Measurements from ENCODE around the gene SUPT6H. TPM values are rescaled to one million over a fixed set of nuclear protein-coding genes. Genes with fewer than 3 reads are reported as not detected.
"Not testable (repeated sequence)": the region's sequence is repeated elsewhere in the genome, so short reads cannot be mapped to it uniquely, and the experiment has no call there.

SUPT6H gene
- total RNA-seq, 2 experiments from 2014 or later = 59.4 to 65.9 TPM

DNA sequence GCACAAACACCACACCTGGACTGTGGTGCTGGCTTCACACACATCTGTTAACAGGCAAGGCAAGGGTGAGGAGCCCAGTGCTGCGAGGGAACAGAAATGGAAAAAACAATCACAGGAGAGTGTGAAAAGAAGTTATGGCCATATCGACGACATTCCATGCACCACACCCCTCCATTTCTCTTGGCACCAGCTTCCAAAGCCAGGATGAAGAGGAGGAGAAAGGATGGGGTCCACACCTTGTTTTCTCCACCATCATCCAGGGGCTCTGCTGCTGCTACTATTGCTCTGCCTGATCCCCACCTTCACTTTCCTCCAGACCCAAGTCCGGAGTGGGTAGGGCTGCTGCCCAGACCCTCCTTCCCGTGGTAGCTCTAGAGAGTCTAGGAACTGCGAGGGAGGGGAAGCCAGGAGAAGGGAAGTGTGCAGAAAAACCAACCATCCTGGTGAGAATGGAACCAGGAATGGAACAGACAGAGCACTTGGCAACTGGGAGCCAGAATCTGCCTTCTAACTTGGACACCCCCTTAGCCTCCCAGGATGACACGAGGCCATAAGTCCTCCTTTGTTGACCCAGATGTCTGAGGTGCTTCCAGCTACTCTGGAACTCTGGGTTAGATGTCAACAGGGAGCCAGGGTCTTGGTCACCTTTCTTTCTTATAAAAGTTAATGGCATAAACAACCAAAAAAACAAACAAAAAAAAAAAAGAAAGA, 50.9 kb downstream of the SUPT6H start:
- intact Hi-C loops (cut with micrococcal nuclease) = no loop called here
- POLR2A ChIA-PET = interaction anchor here (0.6 to 2.6 kb wide), 4 partner anchors 7 to 195 kb away, joined by 3 to 35 read pairs (median 14); partner anchors contain the start of genes RPL23A, SDF2 and SUPT6H
- DNase-seq = no peak
- Mint-ChIP-seq H3K4me3 (peak overlapping the region; percentile 73), H3K4me1 (ENCODE audit: low read depth) (peaks cover 23% of the 10 kb centered on the region), H3K27ac (peak overlapping the region; percentile 4), H3K27me3 (peaks cover 16% of the 10 kb centered on the region), H3K9me3 (no peaks in the 10 kb centered on the region), H3K36me3 (no peaks in the 10 kb centered on the region)
- CTCF ChIA-PET = interaction anchor here (1.0 to 4.0 kb wide), 4 partner anchors 14 to 241 kb away, joined by 3 to 23 read pairs (median 8); partner anchors contain the start of gene TLCD1

DNA sequence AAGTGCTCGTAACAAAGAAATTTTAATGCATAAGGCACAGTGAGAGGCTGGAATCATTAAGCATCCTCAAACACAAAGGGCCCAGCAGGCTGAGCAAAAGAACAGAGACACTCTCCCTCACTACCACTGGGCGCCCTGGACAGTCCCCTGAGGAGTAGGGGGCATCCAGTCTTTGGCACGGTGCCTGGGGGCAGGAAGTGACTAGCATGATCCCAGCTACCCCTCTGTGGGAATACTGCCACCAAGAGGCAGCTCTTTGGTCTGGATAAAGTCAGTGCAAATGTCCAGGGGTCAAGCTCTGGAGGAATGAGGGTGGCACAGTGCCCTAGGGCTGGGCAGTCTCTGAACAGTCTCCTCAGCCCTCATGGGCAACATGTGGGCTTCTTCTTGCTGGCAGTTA, 52.3 kb downstream of the SUPT6H start:
- intact Hi-C loops (cut with micrococcal nuclease) = no loop called here
- Mint-ChIP-seq H3K4me1 (ENCODE audit: low read depth) (peaks cover 34% of the 10 kb centered on the region), H3K4me3 (no peak overlapping the region), H3K36me3 (peaks cover under 1% of the 10 kb centered on the region), H3K27me3 (peaks cover 16% of the 10 kb centered on the region), H3K9me3 (no peaks in the 10 kb centered on the region), H3K27ac (no peak overlapping the region)
- POLR2A ChIA-PET = interaction anchor here (1.4 kb wide), 1 partner anchor 69 kb away, joined by 3 read pairs; the partner anchor contains the start of gene BLTP2
- CTCF ChIA-PET = no interaction called here
- no peak for DNase-seq

DNA sequence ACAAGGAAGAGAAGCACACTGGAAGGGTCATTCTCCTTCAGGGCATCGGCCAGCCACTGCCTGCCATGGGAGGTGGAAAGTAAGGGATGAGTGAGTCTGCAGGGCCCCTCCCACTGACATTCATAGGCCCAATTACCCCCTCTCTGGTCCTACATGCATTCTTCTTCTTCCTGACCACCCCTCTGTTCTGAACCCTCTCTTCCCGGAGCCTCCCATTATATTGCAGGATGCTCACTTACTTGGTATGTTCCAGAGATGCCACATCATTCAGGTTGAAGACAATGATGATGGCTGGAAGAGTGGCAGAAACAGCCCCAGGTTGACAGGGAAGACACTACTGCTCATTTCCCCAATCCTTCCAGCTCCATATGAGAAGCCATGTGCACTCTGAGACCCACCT, 53.2 kb downstream of the SUPT6H start:
- ChIA-PET CTCF (no interaction called here), POLR2A (interaction anchor here (1.4 to 1.5 kb wide), 2 partner anchors 54 to 70 kb away, joined by 3 to 5 read pairs; partner anchors contain the start of genes BLTP2, SDF2 and SUPT6H)
- peaks cover 7% of the 10 kb centered on the region for H3K36me3 Mint-ChIP-seq
- no peaks in the 10 kb centered on the region for H3K9me3 Mint-ChIP-seq
- H3K4me3 Mint-ChIP-seq = no peak overlapping the region
- no peak for DNase-seq
- no peak overlapping the region for H3K27ac Mint-ChIP-seq
- intact Hi-C loops (cut with micrococcal nuclease) = no loop called here
- H3K27me3 Mint-ChIP-seq = peaks cover 16% of the 10 kb centered on the region
- H3K4me1 Mint-ChIP-seq (ENCODE audit: low read depth) = peaks cover 33% of the 10 kb centered on the region

DNA sequence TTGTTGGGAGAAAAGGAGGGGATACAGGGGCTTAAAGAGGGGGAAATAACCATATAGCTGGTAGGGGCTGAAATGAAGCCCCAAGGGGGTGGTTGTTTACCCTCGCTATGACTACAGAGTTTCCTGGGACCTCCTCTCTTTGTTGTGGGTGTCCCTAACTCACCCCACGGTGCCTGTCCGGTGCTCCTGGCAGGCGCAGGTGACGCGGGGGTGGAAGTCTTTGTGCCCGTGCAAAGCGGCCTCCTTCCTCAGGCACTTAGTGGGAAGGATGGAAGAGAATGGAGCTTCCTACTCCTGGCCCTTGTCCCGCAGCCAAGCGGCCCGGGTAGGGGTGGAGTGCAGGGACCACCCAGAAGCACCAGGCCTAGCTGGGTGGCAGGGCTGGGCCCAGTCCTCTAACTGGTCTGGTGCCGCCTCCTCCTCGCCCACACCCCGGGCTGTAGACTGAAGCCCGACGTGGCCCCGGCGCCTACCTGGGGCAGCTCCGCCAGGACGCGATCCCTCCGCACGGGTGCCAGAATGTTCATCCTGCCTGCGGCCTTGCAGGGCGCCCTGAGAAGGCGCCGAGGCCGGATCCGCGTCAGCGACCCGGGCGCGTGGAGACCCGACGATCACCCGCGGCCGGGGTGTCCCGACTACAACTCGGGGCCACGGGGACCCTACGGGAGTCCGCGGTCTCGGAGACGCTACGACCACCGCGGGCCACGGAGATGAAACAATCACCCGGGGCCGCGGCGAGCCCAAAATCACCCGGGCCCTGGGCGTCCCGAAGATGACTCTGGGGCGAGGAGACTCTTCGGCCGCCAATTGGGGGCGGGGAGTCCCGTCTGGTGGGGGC, 55.0 kb downstream of the SUPT6H start:
- Mint-ChIP-seq H3K27ac (no peak overlapping the region), H3K9me3 (no peaks in the 10 kb centered on the region), H3K36me3 (peaks cover 24% of the 10 kb centered on the region), H3K4me3 (no peak overlapping the region), H3K4me1 (ENCODE audit: low read depth) (peaks cover 30% of the 10 kb centered on the region), H3K27me3 (peaks cover 16% of the 10 kb centered on the region)
- intact Hi-C loops (cut with micrococcal nuclease) = no loop called here
- POLR2A ChIA-PET = no interaction called here
- CTCF ChIA-PET = interaction anchor here (1.0 kb wide), 1 partner anchor 9 kb away, joined by 4 read pairs; the partner anchor contains the start of gene TLCD1
- DNase-seq = no peak

DNA sequence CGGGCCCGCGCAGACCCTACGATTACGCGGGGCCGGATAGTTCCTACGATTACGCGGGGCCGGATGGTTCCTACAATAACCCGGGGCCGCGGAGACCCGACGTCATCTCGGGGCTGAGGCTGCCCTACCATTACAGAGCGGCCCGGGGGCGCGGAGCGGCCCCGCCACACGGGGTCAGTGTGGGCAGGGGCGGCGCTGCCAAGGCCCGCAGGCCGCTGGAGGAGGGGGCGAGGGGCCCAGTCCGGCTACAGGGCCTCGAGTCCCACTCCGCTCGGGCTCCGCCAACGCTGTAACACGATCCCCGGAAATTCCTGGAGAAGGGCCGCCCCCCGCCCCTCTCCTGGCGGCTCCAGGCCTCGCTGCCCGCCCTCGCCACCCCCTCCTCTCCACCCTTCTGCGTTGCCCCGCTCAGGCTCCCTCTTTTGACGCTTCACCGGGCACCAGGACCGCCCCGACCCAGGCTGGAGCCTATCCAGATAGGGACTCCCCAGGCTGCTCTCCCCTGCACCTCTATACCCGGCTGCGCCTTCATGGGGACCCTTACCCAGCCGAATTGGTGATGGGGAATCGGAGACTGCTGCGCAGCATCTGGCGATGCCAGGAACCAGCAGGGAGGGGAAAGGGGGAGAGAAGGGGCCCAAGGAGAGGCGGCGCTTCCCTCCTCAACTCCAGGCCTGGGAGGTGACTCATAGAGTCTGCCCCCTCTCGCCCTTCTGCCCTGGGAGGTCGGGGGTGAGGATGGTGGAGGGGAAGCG, 55.8 kb downstream of the SUPT6H start, which contains the start of gene RAB34:
TSS of gene RAB34 (minus strand) at position 291 of the 755 bp plus-strand sequence. CDS start 602 bp downstream, outside the sequence.
- CTCF ChIA-PET = interaction anchor here (1.0 kb wide), 1 partner anchor 9 kb away, joined by 4 read pairs; the partner anchor contains the start of gene TLCD1
- POLR2A ChIA-PET = no interaction called here
- peaks cover 32% of the 10 kb centered on the region for H3K36me3 Mint-ChIP-seq
- peak; percentile 20 for DNase-seq
- H3K27me3 Mint-ChIP-seq = peaks cover 16% of the 10 kb centered on the region
- H3K4me1 Mint-ChIP-seq (ENCODE audit: low read depth) = peaks cover 30% of the 10 kb centered on the region
- peak within 1 kb of the TSS; percentile 71 for H3K27ac Mint-ChIP-seq
- peak within 1 kb of the TSS; percentile 14 for H3K4me3 Mint-ChIP-seq
- no peaks in the 10 kb centered on the region for H3K9me3 Mint-ChIP-seq
- intact Hi-C loops (cut with micrococcal nuclease) = loop anchor here (2.0 kb wide), 1 partner anchor 95 kb away; no protein-coding TSS in a partner anchor

DNA sequence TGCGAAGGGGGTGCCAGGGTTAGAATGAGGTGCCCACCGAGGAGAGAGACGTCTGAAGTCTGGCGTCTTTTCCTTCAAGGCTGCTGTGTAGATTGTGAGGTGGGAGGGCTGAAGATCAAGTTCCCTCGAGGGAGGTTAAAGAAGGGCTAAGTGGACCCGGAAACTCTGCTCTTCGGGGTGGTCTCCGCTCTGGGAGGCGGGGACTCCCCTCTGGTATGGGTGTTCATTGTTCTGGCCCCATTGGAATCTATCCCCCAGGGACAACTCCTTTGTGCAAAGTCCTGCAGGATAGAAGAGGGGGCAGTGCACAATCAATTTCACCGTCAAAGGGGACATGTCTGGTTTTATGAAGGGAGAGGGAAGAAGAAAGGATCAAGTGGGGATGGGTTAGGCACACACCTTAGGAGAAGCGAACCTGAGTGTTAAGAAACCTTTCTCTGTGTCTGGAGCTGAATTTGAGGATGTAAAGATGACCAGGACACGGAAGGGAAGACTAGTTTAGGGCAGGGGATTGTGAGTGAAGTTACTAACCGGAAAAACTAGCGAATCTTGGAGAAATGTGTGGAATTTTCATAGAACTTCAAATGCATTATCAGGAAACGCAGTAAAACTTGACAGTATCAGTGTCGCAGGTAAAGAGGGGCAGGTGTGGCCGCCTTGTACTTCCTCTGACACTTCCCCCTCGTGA, 56.5 kb downstream of the SUPT6H start:
- ChIA-PET CTCF (interaction anchor here (1.2 to 1.6 kb wide), 3 partner anchors 57 to 75 kb away, joined by 3 to 4 read pairs (median 4); partner anchors contain the start of genes BLTP2, SDF2 and SUPT6H), POLR2A (interaction anchor here (1.9 kb wide), 1 partner anchor 7 kb away, joined by 35 read pairs; the partner anchor contains the start of gene PROCA1)
- no peaks in the 10 kb centered on the region for H3K9me3 Mint-ChIP-seq
- H3K4me1 Mint-ChIP-seq (ENCODE audit: low read depth) = peaks cover 34% of the 10 kb centered on the region
- H3K27ac Mint-ChIP-seq = peak overlapping the region; percentile 71
- DNase-seq = no peak
- intact Hi-C loops (cut with micrococcal nuclease) = loop anchor here (1.0 to 2.0 kb wide), 4 partner anchors 7 to 234 kb away; partner anchors contain the start of genes NEK8 and PROCA1
- H3K27me3 Mint-ChIP-seq = peaks cover 16% of the 10 kb centered on the region
- H3K4me3 Mint-ChIP-seq = peak overlapping the region; percentile 14
- peaks cover 38% of the 10 kb centered on the region for H3K36me3 Mint-ChIP-seq

DNA sequence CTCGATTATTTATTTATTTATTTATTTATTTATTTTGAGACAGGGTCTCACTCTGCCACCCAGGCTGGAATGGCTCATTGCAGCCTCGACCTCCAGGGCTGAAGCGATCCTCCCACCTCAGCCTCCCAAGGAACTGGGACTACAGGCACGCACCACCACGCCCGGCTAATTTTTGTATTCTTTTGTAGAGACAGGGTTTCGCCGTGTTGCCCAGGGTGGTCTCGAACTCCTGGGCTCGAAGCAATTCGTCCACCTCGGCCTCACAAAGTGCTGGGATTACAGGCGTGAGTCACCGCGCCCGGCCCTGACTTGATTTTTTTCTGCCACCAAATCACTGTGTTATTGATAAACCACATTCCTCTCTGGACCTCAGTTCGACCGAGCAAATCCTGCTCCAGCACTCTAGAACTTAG, 57.0 kb downstream of the SUPT6H start:
- Mint-ChIP-seq H3K36me3 (peaks cover 44% of the 10 kb centered on the region), H3K27me3 (peaks cover 16% of the 10 kb centered on the region), H3K4me3 (peak overlapping the region; percentile 99), H3K9me3 (no peaks in the 10 kb centered on the region), H3K27ac (peak overlapping the region; percentile 98), H3K4me1 (ENCODE audit: low read depth) (peaks cover 40% of the 10 kb centered on the region)
- intact Hi-C loops (cut with micrococcal nuclease) = loop anchor here (1.0 to 2.0 kb wide), 4 partner anchors 8 to 233 kb away; partner anchors contain the start of genes NEK8 and PROCA1
- CTCF ChIA-PET = interaction anchor here (1.0 to 2.9 kb wide), 11 partner anchors 8 to 235 kb away, joined by 3 to 16 read pairs (median 4); partner anchors contain the start of genes BLTP2, NEK8, PROCA1 and SDF2
- POLR2A ChIA-PET = interaction anchor here (0.6 to 2.2 kb wide), 15 partner anchors 8 to 421 kb away, joined by 3 to 35 read pairs (median 6); partner anchors contain the start of genes BLTP2, NEK8, PHF12 and PIGS
- DNase-seq = no peak

DNA sequence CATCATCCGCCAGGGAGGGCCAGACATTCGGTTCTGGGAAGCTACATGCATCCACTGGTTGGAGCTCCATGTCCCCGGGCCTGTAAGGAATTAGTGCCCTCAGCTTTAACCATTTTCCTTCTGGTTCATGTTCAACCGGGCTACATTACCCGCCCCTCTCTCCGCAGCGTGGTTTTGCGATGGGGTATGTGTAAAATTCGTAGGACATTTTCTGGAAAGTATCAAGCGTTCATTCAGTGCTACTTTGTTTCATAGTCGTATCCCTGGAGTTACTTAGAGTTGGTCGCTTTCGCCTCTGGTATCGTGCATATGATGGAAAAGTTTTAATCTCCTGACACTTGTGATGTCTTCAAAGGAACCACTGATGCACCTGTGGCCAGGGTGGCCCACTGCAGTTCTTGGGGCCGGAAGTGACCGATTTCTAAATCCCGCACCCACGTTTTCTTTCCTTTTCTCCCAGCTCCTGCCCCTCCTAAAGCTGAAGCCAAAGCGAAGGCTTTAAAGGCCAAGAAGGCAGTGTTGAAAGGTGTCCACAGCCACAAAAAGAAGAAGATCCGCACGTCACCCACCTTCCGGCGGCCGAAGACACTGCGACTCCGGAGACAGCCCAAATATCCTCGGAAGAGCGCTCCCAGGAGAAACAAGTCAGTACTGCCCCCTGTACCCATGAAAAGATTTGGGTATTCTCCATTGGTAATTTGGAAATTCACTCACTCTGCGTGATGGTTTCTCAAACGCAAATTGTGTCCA, 58.4 kb downstream of the SUPT6H start:
- no peaks in the 10 kb centered on the region for H3K9me3 Mint-ChIP-seq
- H3K4me1 Mint-ChIP-seq (ENCODE audit: low read depth) = peaks cover 54% of the 10 kb centered on the region
- ChIA-PET POLR2A (interaction anchor here (0.6 to 2.2 kb wide), 14 partner anchors 8 to 232 kb away, joined by 3 to 35 read pairs (median 7); partner anchors contain the start of genes BLTP2, NEK8, PHF12 and PIGS), CTCF (interaction anchor here (0.5 to 2.9 kb wide), 12 partner anchors 8 to 397 kb away, joined by 3 to 16 read pairs (median 4); partner anchors contain the start of genes NEK8, PROCA1, SDF2 and SUPT6H)
- peak; percentile 60 for DNase-seq
- H3K27ac Mint-ChIP-seq = peak overlapping the region; percentile 98
- peak overlapping the region; percentile 99 for H3K4me3 Mint-ChIP-seq
- H3K27me3 Mint-ChIP-seq = peaks cover 10% of the 10 kb centered on the region
- peaks cover 58% of the 10 kb centered on the region for H3K36me3 Mint-ChIP-seq
- intact Hi-C loops (cut with micrococcal nuclease) = no loop called here

DNA sequence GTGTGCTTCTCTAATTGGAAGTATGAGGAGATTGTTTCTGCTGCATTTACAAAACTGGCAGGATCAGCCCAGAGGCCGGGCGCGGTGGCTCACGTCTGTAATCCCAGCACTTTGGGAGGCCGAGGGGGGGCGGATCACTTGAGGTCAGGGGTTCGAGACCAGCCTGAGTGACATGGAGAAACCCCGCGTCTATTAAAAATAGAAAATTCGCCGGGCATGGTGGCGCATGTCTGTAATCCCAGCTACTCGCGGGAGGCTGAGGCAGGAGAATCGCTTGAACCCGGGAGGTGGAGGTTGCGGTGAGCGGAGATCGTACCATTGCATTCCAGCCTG, 59.0 kb downstream of the SUPT6H start:
- peak overlapping the region; percentile 98 for H3K27ac Mint-ChIP-seq
- peaks cover 54% of the 10 kb centered on the region for H3K4me1 Mint-ChIP-seq (ENCODE audit: low read depth)
- peak overlapping the region; percentile 99 for H3K4me3 Mint-ChIP-seq
- ChIA-PET POLR2A (interaction anchor here (0.6 to 2.2 kb wide), 7 partner anchors 7 to 957 kb away, joined by 3 to 22 read pairs (median 4); partner anchors contain the start of genes NEK8 and PROCA1), CTCF (interaction anchor here (0.5 to 2.9 kb wide), 3 partner anchors 10 to 396 kb away, joined by 3 to 16 read pairs (median 11); partner anchors contain the start of gene PROCA1)
- DNase-seq; intact Hi-C loops (cut with micrococcal nuclease); H3K9me3 Mint-ChIP-seq; H3K27me3 Mint-ChIP-seq: not testable (repeated sequence)
- H3K36me3 Mint-ChIP-seq = peaks cover 62% of the 10 kb centered on the region

Data from activated CD4-positive, alpha-beta memory T cell treated with anti-CD3 and anti-CD28 coated beads for 36 hours (primary cell).